HepG2 (cell line): Measurements from ENCODE around the gene GRIK4.

Source experiments
- CTCF ChIP-seq: sonication (generic); formaldehyde crosslinking; IDR thresholded peaks from 2 replicates; pipeline ENCODE4 v1.5.0; 2020; ENCODE audit warnings: mild to moderate bottlenecking, missing genetic modification reagents, moderate library complexity
- FOXM1 ChIP-seq: sonication (generic); formaldehyde crosslinking; IDR thresholded peaks from 2 replicates; pipeline ENCODE4 v1.5.0; 2020; ENCODE audit warnings: missing genetic modification reagents
- KMT2A ChIP-seq: sonication (generic); formaldehyde crosslinking; IDR thresholded peaks from 2 replicates; pipeline ENCODE4 v1.4.0; 2020; ENCODE audit warnings: missing genetic modification reagents
- POLR2AphosphoS5 ChIP-seq: IDR thresholded peaks from 2 replicates; pipeline ENCODE4 v1.6.1; 2012; ENCODE audit warnings: low read depth, low read length
- RFX1 ChIP-seq: fragments of 450-650 bp; IDR thresholded peaks from 2 replicates; pipeline ENCODE4 v1.6.1; 2017
- ZNF329 ChIP-seq: sonication (generic); formaldehyde crosslinking; IDR thresholded peaks from 2 replicates; pipeline ENCODE4 v1.9.0; 2021; ENCODE audit warnings: low read depth, mild to moderate bottlenecking, missing genetic modification reagents

GRCh38 chr11:120735035-120735434, 223.5 kb downstream of the GRIK4 start:
- TF ChIP-seq POLR2AphosphoS5 (no peak), FOXM1 (no peak), ZNF329 (no peak), CTCF (CRISPR knock-in tag) (no peak), RFX1 (no peak), KMT2A (CRISPR knock-in tag) (no peak)
